Lung (tissue), 12 donors: ENCODE measurements around the gene ELL3. TPM values are rescaled to one million over a fixed set of nuclear protein-coding genes. Genes with fewer than 3 reads are reported as not detected.

Experiments
- ATAC-seq: fragments of 200-7000 bp; cut with Tn5 transposase; one replicate; pipeline ENCODE4 v1.9.1; 2020; ENCODE audit warnings: moderate number of reproducible peaks; ENCODE audit not compliant: insufficient read depth, low FRiP score
- DNase-seq, 3 donors: peaks; one replicate each; pipeline ENCODE4 v3.0.0-alpha.2; 2013 to 2017
- H3K27ac ChIP-seq, 2 donors: one replicate each; pipeline ENCODE4 v1.5.1; 2013; ENCODE audit warnings: mild to moderate bottlenecking in 2 of 2, moderate library complexity in 2 of 2, control low read depth in 1 of 2, inconsistent platforms in 1 of 2, low read depth in 1 of 2, low read length in 1 of 2
- H3K27me3 ChIP-seq, 3 donors: one replicate each; pipeline ENCODE4 v1.5.1; 2013; ENCODE audit warnings: low read length in 2 of 3; ENCODE audit not compliant: control insufficient read depth in 3 of 3, insufficient read depth in 3 of 3
- H3K36me3 ChIP-seq, 4 donors: one replicate each; pipeline ENCODE4 v1.5.1; 2013; ENCODE audit warnings: low read length in 4 of 4, mild to moderate bottlenecking in 1 of 4, moderate library complexity in 1 of 4; ENCODE audit not compliant: control insufficient read depth in 4 of 4, insufficient read depth in 4 of 4
- H3K4me1 ChIP-seq, 5 donors: one replicate each; pipeline ENCODE4 v1.5.1; 2013; ENCODE audit warnings: low read length in 5 of 5, mild to moderate bottlenecking in 2 of 5, moderate library complexity in 1 of 5; ENCODE audit not compliant: control insufficient read depth in 5 of 5, insufficient read depth in 5 of 5
- H3K4me3 ChIP-seq: one replicate; pipeline ENCODE4 v1.5.1; 2013; ENCODE audit warnings: mild to moderate bottlenecking, control low read depth, moderate library complexity
- H3K9ac ChIP-seq, 2 donors: one replicate each; pipeline ENCODE4 v1.5.1; 2013; ENCODE audit warnings: low read length in 2 of 2, control low read depth in 1 of 2; ENCODE audit not compliant: insufficient read depth in 1 of 2
- H3K9me3 ChIP-seq, 4 donors: one replicate each; pipeline ENCODE4 v1.5.1; 2013; ENCODE audit warnings: low read length in 3 of 4, mild to moderate bottlenecking in 1 of 4, moderate library complexity in 1 of 4; ENCODE audit not compliant: control insufficient read depth in 4 of 4, insufficient read depth in 3 of 4
- WGBS, 2 donors: extraction: QIAGEN DNeasy Blood & Tissue Kit; methylation state at CpG; one replicate each; pipeline ENCODE4 v1.1.7; 2013; 5-methylcytosine and 5-hydroxymethylcytosine counted together
- polyA plus RNA-seq, 2 donors: library from polyadenylated mRNA; stranded (reverse); fragments of 200-250 nt; gene quantifications; one replicate each; pipeline ENCODE4 v1.2.1, GENCODE V29; 2013
- total RNA-seq, 2 donors: library from RNA; depleted of rRNA in 1 of 2; stranded (reverse); fragments of >200 nt in 1 of 2; gene quantifications; one replicate each; pipeline ENCODE4 v1.2.1, GENCODE V29; 2014 to 2021
- TF ChIP-seq, protein P1 (sequence below): IDR thresholded peaks from 2 replicates; pipeline ENCODE4 v1.5.1; 2012; ENCODE audit warnings: mild to moderate bottlenecking; ENCODE audit errors: control extremely low read depth, extremely low read depth
- donor health status: control.
- donor health status: control.
- donor health status: Bipolar disorder and iron deficiency.
- donor health status: healthy.
- donor health status: DM: yes; HTN: yes; CAD: no.

Gene ELL3
- total and polyA plus RNA-seq, 4 donors = 3.6 to 15.5 (median 4.5) TPM

DNA sequence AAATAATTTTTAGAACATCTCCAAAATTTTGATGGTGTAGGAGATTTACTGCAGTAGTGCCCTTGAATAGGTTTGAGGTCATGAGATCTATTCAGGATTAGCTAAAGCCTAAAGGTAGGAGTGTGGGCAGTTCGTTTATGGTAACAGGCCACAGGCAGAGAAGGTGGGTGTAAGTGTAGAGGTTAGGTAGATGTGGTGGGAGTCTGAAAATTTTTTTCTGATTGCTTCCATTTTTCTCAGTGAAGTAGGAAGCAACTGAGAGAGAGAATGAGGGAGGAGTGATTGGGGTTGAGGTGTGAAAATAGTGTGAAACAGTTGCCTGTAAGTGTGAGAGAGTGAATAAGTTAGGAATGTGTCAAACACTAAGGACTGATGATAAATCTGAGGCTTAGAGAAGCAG is 2.2 kb upstream of the ELL3 start:
- H3K4me1 ChIP-seq = peaks cover 0 to 12% (median 4%) of the 10 kb centered on the region in 5 donors
- no peaks in the 10 kb centered on the region for H3K9me3 ChIP-seq
- no peak overlapping the region for H3K4me3 ChIP-seq
- WGBS, 2 donors = 78 to 81% methylated on average over 1 of the region's 1 CpG
- H3K27me3 ChIP-seq = no peaks in the 10 kb centered on the region
- peaks cover 0 to 1% (median 0%) of the 10 kb centered on the region in 4 donors for H3K36me3 ChIP-seq
- H3K9ac ChIP-seq = no peak overlapping the region
- DNase-seq (no peak), ATAC-seq (no peak)
- no peak overlapping the region for H3K27ac ChIP-seq
- TF ChIP-seq, protein P1, sequence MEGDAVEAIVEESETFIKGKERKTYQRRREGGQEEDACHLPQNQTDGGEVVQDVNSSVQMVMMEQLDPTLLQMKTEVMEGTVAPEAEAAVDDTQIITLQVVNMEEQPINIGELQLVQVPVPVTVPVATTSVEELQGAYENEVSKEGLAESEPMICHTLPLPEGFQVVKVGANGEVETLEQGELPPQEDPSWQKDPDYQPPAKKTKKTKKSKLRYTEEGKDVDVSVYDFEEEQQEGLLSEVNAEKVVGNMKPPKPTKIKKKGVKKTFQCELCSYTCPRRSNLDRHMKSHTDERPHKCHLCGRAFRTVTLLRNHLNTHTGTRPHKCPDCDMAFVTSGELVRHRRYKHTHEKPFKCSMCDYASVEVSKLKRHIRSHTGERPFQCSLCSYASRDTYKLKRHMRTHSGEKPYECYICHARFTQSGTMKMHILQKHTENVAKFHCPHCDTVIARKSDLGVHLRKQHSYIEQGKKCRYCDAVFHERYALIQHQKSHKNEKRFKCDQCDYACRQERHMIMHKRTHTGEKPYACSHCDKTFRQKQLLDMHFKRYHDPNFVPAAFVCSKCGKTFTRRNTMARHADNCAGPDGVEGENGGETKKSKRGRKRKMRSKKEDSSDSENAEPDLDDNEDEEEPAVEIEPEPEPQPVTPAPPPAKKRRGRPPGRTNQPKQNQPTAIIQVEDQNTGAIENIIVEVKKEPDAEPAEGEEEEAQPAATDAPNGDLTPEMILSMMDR = no peak

DNA sequence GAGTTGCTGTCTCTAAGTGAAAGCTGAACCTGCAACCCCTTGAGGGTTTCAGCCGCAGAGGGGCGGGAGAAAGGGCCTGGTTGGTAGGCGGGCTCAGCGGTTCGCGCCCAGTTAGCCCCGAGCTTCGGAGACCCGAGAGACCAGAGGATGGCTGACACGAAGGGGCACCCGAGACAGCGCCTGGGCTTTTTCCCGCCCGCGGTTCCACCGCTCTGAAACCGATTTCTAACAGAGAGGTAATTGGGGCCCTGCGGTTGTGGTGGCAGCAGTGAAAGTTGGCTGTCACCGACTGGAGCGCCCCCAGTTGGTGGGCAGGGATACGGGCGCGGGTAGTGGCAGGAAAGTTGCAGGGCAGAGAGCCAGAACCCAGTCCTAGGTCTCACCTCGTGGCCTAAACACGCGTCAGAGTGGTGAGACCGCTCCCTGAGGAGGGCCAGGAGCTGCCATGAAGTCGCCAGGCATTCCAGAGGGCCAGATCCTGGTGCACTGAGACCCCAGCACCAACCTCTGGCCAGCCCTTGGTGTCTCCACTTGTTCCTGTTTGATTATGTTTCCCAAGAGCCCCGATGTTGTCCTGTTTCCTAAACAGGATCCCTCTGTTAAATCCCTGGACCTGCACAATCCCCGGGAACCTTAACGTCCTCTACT is 625 bp upstream of the ELL3 start:
- Histone ChIP-seq H3K36me3 (peaks cover 5 to 10% (median 7%) of the 10 kb centered on the region in 4 donors), H3K27ac (peak overlapping the region; percentile 70 to 77), H3K9ac (peak overlapping the region; percentile 68 to 73), H3K4me3 (peak overlapping the region; percentile 16), H3K4me1 (peaks cover 0 to 12% (median 4%) of the 10 kb centered on the region in 5 donors), H3K9me3 (no peaks in the 10 kb centered on the region), H3K27me3 (no peaks in the 10 kb centered on the region)
- 2% methylated on average over 30 to 31 of the region's 31 CpGs for WGBS, 2 donors
- TF ChIP-seq, protein P1 = peak; percentile 71
- ATAC-seq (peak; percentile 79), DNase-seq (peak in 2 of 3 donors; percentile 76 to 78)

DNA sequence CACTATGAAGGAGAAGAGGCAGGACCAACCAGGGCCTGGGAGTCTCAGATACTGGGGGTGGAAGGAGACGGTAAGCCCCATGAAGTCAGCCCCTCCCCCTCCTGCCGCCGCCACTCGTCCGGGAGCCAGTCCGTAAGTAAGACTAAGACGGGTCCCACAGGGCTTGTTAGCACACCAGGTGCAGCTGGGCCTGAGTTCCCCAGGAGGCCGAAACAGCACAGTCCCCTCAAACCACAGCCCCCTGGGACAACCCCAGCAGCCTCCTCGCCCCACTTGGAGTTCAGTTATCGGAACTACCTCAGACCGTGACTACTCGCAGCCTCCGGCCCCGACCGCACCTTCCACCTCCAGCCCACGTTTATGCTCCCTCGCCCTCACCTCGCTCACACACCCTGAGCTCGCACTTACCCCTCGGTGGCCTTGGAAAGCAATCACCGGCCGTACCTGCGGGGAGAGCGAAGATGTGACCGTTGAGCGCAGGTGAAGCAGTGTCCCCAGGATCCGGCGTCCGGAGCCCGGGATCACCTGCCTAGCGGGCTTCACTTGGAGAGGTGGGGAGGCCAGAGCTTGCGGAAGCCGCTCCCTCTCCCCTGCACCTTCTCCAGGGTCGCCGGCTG is 557 bp downstream of the ELL3 start:
- peak overlapping the region; percentile 25 for H3K4me3 ChIP-seq
- H3K27me3 ChIP-seq = no peaks in the 10 kb centered on the region
- peaks cover 8 to 19% (median 15%) of the 10 kb centered on the region in 4 donors for H3K36me3 ChIP-seq
- H3K9ac ChIP-seq = peak overlapping the region in 1 of 2 donors; percentile 11
- WGBS, 2 donors = 45 to 56% methylated on average over 33 to 35 of the region's 35 CpGs
- TF ChIP-seq, protein P1 = no peak
- DNase-seq (peak in 2 of 3 donors; percentile 29 to 35), ATAC-seq (peak; percentile 17)
- peak overlapping the region; percentile 27 to 62 for H3K27ac ChIP-seq
- H3K9me3 ChIP-seq = no peaks in the 10 kb centered on the region
- H3K4me1 ChIP-seq = peaks cover 0 to 12% (median 4%) of the 10 kb centered on the region in 5 donors
